ENCODE results near the gene KDM4B. TPM values are rescaled to one million over a fixed set of nuclear protein-coding genes. Genes with fewer than 3 reads are reported as not detected.

The KDM4B gene
- total RNA-seq, 1 donor from 2014 or later = 49.2 TPM

DNA sequence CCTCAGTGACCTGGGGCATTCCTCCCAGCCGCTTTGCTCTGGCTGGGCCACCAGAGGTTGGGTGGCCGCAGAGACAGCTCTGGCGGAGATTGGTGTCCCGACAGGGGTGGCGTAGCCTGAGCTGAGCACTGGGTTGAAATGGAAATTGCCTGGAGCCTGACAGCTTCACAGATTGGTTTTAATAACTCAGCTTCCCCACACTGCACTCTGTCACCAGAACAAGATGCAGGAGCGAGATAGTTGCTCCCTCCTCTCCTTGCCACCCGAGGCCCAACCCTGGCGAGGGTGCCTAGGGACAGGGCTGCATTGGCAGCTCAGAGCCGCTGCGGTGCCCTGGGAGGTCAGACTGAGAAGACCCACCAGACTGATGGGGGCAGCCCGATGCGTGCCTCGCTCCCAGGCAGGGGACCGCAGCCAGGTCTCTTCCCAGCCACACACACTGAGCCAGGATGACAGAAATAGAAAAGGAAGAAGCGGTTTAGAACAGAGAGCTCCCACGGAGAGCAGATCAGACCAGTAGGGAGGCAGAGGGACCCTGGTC is 84.1 kb downstream of the KDM4B start:
- no peak overlapping the region for H3K27ac Mint-ChIP-seq
- no peaks in the 10 kb centered on the region for H3K9me3 Mint-ChIP-seq
- intact Hi-C loops (cut with micrococcal nuclease) = no loop called here
- no peak for DNase-seq
- H3K36me3 Mint-ChIP-seq (ENCODE audit: low read depth) = peaks cover 18% of the 10 kb centered on the region
- H3K4me3 Mint-ChIP-seq = no peak overlapping the region
- H3K4me1 Mint-ChIP-seq = no peaks in the 10 kb centered on the region
- H3K27me3 Mint-ChIP-seq = no peaks in the 10 kb centered on the region

DNA sequence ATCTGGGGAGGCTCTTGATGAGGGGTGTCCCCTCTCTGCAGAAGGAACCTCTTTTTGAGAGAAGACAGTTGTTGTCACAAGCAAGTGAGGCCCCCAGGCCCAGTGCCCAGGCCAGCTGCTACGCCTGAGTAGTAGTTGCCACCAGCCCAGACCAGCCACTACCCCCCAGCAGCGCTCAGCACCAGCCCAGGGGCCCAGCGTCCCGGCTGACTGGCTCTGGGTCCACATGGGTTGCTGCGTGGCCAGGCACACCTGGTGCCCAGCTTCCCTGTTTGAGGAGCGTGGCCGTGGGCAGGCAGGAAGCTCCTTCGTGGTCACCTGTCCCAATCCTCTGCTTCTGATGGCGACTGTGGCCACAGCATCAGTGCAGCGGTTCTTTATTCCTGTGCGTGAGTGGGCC is 84.7 kb downstream of the KDM4B start:
- DNase-seq = no peak
- Mint-ChIP-seq H3K9me3 (no peaks in the 10 kb centered on the region), H3K4me1 (no peaks in the 10 kb centered on the region), H3K36me3 (ENCODE audit: low read depth) (peaks cover 23% of the 10 kb centered on the region), H3K4me3 (no peak overlapping the region), H3K27me3 (no peaks in the 10 kb centered on the region), H3K27ac (no peak overlapping the region)
- intact Hi-C loops (cut with micrococcal nuclease) = no loop called here

DNA sequence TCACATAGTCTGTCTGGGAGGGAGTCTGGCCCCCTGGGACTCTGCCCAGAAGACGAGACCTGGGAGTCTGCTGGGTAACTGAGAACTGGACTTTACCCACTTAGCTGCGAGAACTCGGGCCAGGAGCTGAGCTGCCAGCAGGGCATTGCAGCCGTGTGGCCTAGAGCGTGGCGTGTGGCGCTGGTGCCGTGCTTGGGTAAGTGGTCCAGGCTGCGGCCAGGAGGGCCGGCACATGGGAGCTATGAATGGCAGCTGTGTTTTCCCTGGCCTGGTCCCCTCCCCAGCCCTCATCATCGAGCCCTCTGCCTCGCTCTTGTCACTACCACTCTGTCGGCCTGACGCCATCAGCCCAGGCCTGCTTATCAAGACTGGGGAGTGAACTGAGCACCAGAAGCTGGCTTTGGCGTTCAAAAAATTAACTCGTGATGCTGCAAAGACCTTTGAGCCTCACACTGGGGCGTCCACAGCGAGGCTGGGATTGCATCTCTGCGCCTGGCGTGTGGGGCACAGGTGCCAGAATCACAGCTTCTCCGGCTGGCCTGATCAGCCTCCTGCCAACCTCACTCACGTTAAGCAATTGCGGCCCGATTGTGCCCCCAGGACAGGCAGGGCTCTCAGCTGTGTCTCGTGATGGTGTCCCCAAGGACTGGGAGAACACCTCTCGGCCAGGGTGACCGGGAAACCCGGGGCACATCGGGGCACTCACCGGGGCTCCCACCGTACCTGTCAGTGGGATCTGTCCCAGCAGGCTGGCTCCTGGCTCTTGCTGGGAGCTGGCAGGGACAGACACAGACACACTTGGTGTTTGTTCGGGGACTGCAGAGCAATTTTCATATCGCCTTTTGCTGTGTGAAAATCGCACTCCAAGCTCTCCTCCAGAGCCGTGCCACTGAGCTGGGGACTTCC is 85.9 kb downstream of the KDM4B start:
- Mint-ChIP-seq H3K4me3 (no peak overlapping the region), H3K4me1 (no peaks in the 10 kb centered on the region), H3K27ac (no peak overlapping the region), H3K36me3 (ENCODE audit: low read depth) (peaks cover 27% of the 10 kb centered on the region), H3K9me3 (no peaks in the 10 kb centered on the region), H3K27me3 (no peaks in the 10 kb centered on the region)
- no peak for DNase-seq
- intact Hi-C loops (cut with micrococcal nuclease) = no loop called here

DNA sequence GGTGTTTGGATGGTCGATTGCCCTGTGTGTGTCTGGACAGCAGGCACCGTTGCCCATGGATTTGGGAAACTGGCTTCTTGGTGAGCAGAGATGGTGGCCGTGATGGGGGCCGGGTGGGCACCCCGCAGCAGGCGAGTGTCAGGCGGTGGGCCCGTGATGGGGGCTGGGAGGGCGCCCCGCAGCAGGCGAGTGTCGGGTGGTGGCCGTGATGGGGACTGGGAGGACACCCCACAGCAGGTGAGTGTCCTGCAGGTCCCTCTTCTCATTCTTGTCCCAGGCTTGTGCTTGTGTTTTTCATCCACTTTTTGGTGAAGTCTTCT is 86.5 kb downstream of the KDM4B start:
- Mint-ChIP-seq H3K27ac (no peak overlapping the region), H3K27me3 (no peaks in the 10 kb centered on the region), H3K4me1 (no peaks in the 10 kb centered on the region), H3K4me3 (no peak overlapping the region), H3K9me3 (no peaks in the 10 kb centered on the region), H3K36me3 (ENCODE audit: low read depth) (peaks cover 27% of the 10 kb centered on the region)
- no peak for DNase-seq
- intact Hi-C loops (cut with micrococcal nuclease) = no loop called here

DNA sequence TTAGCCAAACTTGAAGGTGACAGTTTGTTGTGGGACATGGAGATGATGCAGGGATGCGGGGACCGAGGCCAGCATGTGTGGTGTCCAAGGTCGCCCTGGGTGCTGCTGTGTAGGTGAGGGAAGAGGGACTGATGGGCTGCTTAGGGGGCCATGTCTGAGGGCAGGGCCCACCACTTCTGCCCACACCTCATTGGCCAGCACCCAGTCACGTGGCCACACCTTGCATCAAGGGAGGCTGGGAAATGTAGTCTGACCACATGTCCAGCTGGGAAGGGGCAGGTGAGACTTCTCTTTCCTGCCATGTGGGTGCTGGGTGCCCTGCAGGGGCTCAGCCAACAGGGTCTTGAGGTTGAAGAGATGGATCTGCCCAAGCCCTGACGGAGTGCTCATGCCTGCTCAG is 88.9 kb downstream of the KDM4B start:
- Mint-ChIP-seq H3K36me3 (ENCODE audit: low read depth) (peaks cover 51% of the 10 kb centered on the region), H3K27me3 (no peaks in the 10 kb centered on the region), H3K27ac (no peak overlapping the region)

DNA sequence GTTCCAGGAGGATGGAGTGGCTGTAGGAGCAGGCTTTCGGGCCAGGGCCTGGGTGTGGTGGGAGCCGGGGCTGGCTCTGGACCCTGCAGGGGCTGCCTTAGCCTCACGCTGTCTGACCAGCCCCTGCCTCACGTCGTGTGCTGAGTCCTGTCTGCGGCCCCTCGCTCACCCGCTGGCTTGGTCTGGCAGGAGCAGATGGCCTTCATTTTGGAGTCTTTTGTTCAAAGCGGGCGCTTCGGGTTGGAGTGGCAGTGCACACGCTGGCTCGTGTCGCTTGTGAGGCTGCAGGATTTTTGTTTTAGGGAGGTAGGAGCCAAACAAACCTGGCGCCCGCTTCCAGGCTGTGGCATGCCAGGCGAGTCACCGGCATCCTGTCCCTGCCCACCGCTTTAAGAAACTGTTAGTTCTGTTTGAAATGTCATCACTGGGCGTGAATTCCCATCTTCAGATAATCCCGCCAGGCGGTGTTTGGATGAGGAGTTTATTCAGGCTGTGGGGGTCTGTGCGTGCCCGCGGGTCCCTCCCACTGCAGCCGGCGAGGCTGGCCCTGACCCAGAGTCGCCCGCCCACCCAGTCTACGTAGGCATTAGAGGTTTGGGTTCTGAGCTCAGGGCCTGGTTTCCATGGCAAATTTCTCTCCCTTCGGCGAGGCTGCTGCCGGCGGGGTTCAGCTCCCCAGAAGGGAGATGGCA is 89.8 kb downstream of the KDM4B start:
- no peak overlapping the region for H3K27ac Mint-ChIP-seq
- no peaks in the 10 kb centered on the region for H3K27me3 Mint-ChIP-seq
- peaks cover 55% of the 10 kb centered on the region for H3K36me3 Mint-ChIP-seq (ENCODE audit: low read depth)
- H3K4me3 Mint-ChIP-seq = no peak overlapping the region
- DNase-seq = no peak
- H3K4me1 Mint-ChIP-seq = no peaks in the 10 kb centered on the region
- H3K9me3 Mint-ChIP-seq = peaks cover 14% of the 10 kb centered on the region
- intact Hi-C loops (cut with micrococcal nuclease) = no loop called here

More for the DNA sequence above, 88.9 kb downstream of the KDM4B start:
- no peak for DNase-seq
- H3K4me3 Mint-ChIP-seq = no peak overlapping the region
- H3K9me3 Mint-ChIP-seq = peaks cover 12% of the 10 kb centered on the region
- intact Hi-C loops (cut with micrococcal nuclease) = no loop called here
- no peaks in the 10 kb centered on the region for H3K4me1 Mint-ChIP-seq

DNA sequence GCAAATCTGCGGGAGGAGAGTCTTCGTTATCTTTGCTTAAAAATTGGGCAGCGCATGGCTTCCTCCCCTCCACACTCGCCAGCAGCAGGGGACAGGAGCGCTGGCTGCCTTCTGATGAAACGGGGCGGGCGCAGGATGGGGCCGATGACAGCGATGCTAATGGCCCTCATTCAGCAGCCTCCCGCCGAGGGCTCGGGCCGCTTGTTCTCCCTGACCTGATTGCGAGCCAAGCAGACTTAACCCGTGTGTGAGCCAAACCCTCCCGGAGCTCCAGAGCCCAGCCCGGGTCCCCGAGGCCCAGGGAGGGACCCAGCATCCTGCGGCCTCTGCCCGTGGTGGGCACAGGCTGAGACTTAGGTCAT is 90.3 kb downstream of the KDM4B start:
- no peak for DNase-seq
- Mint-ChIP-seq H3K27ac (no peak overlapping the region), H3K4me1 (no peaks in the 10 kb centered on the region), H3K4me3 (no peak overlapping the region), H3K36me3 (ENCODE audit: low read depth) (peaks cover 58% of the 10 kb centered on the region), H3K27me3 (no peaks in the 10 kb centered on the region), H3K9me3 (peaks cover 14% of the 10 kb centered on the region)
- intact Hi-C loops (cut with micrococcal nuclease) = no loop called here

DNA sequence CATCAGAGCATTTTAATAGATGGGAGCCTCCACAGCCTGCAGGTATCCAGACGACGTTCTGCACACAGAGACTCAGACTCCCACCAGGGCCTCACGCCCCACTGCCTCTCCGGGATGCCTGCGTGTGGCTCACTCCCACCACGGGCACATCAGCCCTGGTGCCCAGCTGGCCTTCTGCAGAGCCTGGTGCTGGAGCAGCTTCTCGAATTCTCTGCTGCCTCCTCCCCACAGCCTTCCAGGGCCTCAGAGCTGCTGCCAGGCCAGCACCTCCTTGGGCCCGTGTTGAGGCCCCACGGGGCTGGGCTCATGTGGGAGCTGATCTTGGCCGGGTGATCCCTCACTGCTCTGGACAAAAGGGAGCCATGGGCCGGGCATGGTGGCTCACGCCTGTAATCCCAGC is 90.9 kb downstream of the KDM4B start:
- H3K4me3 Mint-ChIP-seq = no peak overlapping the region
- peaks cover 62% of the 10 kb centered on the region for H3K36me3 Mint-ChIP-seq (ENCODE audit: low read depth)
- H3K9me3 Mint-ChIP-seq = peaks cover 14% of the 10 kb centered on the region
- DNase-seq = no peak
- H3K27me3 Mint-ChIP-seq = no peaks in the 10 kb centered on the region
- no peaks in the 10 kb centered on the region for H3K4me1 Mint-ChIP-seq
- no peak overlapping the region for H3K27ac Mint-ChIP-seq
- intact Hi-C loops (cut with micrococcal nuclease) = no loop called here

DNA sequence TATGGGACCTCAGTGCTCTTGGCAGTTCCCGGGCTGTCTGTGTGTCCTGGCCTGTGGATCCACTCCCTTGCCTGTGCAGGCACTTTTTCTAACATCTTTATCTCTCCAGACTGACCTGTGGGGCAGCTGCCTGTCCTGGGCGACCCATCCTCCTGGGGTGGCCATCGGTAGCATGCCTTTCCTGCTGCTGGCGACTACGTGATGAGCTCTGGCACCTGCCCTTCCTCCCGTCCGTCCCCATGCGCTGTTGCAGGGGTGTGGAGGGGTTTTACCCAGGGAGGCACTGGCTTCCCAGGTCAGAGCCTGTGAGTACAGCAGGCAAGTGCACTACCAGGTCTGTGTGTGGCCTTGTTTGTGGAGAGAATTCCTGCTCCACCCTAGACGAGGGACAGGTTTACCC is 93.3 kb downstream of the KDM4B start:
- Mint-ChIP-seq H3K36me3 (ENCODE audit: low read depth) (peaks cover 57% of the 10 kb centered on the region), H3K27ac (no peak overlapping the region), H3K27me3 (no peaks in the 10 kb centered on the region), H3K4me1 (no peaks in the 10 kb centered on the region), H3K4me3 (no peak overlapping the region), H3K9me3 (peaks cover 14% of the 10 kb centered on the region)
- no peak for DNase-seq
- intact Hi-C loops (cut with micrococcal nuclease) = no loop called here

DNA sequence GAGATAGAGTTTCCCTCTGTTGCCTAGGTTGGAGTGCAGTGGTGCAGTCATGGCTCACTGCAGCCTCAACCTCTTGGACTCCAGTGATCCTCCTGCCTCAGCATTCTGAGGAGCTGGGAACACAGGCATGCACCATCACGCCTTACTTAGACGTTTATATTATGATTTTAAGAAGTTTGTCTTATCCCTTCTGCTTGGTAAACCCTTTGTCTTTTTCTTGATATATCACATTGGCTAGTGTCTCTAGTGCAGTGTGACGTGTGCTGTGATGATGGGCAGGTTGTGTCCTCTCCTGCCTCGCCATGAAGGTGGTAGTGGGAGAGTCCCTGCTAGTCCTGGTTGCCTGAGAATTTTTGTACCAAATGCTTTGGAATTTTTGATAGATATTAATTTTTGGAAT is 93.9 kb downstream of the KDM4B start:
- Mint-ChIP-seq H3K4me1 (no peaks in the 10 kb centered on the region), H3K27me3 (no peaks in the 10 kb centered on the region), H3K4me3 (no peak overlapping the region), H3K27ac (no peak overlapping the region), H3K9me3 (peaks cover 14% of the 10 kb centered on the region), H3K36me3 (ENCODE audit: low read depth) (peaks cover 52% of the 10 kb centered on the region)
- intact Hi-C loops (cut with micrococcal nuclease) = no loop called here
- no peak for DNase-seq

DNA sequence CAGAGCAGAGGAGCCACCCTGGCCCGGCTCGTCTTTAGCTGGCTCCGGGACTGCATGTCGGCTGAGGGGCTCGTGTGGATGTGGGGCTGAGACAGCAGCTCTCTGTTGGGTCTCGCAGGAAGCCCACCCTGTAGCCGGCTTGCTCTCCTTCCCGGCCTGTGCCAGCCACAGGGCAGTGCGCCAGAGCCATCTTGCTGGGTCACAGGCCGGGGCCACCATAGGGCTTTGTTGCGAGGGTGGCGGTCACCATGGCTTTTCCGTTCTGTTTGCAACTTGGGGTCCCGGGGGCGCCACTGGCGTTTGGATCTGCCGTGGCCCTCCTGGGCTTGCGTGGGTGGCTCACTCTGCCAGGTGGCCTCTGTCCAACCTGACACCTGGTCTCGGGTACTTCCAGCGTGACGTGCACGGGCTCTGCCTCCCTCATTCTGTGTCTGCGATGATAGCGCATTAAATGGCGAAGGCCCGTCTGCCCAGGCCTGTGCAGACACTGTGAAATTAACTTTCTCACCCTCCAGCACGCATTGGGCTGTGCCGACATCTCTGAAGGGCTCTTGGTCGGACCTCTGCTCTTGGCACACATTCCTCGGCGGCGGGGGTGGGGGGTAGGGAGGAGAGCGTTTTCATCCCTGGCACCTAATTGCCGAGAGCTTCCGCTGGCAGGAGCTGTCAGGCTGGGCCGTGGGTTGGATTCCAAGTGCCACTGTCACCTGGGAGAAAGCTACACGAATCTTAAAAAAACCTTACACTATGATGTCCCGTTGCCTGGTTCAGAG is 95.1 kb downstream of the KDM4B start:
- H3K27ac Mint-ChIP-seq = no peak overlapping the region
- H3K27me3 Mint-ChIP-seq = no peaks in the 10 kb centered on the region
- no peaks in the 10 kb centered on the region for H3K4me1 Mint-ChIP-seq
- no peak overlapping the region for H3K4me3 Mint-ChIP-seq
- intact Hi-C loops (cut with micrococcal nuclease) = no loop called here
- H3K9me3 Mint-ChIP-seq = peaks cover 14% of the 10 kb centered on the region
- DNase-seq = no peak
- H3K36me3 Mint-ChIP-seq (ENCODE audit: low read depth) = peaks cover 44% of the 10 kb centered on the region

DNA sequence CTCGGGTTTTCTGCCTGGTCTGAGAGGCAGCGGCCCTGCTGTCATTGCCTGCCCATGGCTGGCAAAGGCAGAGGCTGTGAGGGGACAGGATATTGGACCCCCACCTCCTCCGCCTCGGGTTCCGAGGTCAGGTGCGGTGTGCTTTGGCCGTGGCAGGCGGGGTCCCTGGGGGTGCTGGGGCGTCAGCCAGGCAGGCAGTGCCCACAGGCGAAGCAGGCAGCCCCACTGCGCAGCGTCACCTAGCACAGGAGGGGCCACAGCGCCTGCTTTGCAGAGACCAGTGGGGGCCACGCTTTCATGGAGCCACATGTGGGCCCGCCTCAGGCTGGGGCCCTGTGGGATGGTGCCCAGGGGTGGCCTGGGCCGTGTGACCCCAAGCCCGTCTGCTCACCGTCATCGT is 96.0 kb downstream of the KDM4B start:
- DNase-seq = no peak
- Mint-ChIP-seq H3K36me3 (ENCODE audit: low read depth) (peaks cover 41% of the 10 kb centered on the region), H3K27me3 (no peaks in the 10 kb centered on the region), H3K27ac (no peak overlapping the region), H3K4me3 (no peak overlapping the region), H3K9me3 (peaks cover 14% of the 10 kb centered on the region), H3K4me1 (no peaks in the 10 kb centered on the region)
- intact Hi-C loops (cut with micrococcal nuclease) = no loop called here

DNA sequence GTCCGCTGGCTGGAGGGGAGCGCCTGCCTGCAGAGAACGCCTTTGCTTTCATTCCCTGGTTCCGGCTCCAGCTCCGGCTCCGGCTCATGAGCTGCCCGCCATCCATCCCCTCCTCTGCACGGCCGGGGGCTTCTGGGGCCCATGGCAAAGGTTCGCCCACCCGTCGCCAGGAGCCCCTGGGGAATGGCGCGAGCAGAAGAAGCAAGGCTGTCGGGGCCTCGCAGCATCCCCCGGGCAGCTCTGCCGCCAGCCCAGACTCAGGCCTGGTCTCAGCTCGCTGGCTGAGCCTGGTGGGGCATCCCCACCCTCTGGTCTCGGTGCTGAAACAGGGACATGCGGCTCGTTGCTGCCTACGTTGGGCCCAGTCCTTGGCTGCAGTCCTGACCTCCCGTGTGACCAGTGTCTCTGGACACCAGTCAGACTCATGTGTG is 96.8 kb downstream of the KDM4B start:
- DNase-seq = no peak
- intact Hi-C loops (cut with micrococcal nuclease) = no loop called here
- H3K9me3 Mint-ChIP-seq = peaks cover 14% of the 10 kb centered on the region
- no peak overlapping the region for H3K4me3 Mint-ChIP-seq
- H3K27ac Mint-ChIP-seq = no peak overlapping the region
- H3K27me3 Mint-ChIP-seq = no peaks in the 10 kb centered on the region
- H3K36me3 Mint-ChIP-seq (ENCODE audit: low read depth) = peaks cover 37% of the 10 kb centered on the region
- no peaks in the 10 kb centered on the region for H3K4me1 Mint-ChIP-seq

DNA sequence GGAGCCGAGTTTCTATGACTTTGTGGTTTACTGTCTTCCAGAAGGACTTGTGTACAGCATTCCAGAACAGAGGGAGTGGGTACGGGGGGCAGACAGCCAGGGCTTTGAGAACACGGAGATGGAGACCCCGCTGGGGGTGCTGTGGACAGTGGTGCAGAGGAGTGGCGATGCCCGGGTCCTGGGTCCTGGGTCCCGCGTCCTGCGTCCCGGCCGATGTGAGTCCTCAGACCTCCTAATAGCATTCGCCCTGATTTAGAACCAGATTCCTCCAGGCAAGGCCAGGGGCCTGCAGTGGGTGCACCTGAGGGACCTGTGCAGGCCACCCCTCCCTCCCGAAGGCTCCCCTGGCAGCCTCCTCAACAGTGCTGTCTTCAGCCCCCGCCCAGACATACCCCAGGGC is 97.9 kb downstream of the KDM4B start:
- Mint-ChIP-seq H3K36me3 (ENCODE audit: low read depth) (peaks cover 26% of the 10 kb centered on the region), H3K27me3 (no peaks in the 10 kb centered on the region), H3K4me3 (no peak overlapping the region), H3K4me1 (no peaks in the 10 kb centered on the region), H3K9me3 (peaks cover 9% of the 10 kb centered on the region), H3K27ac (no peak overlapping the region)
- DNase-seq = no peak
- intact Hi-C loops (cut with micrococcal nuclease) = no loop called here
